GM18519 (cell line): Measurements from ENCODE around the gene ACSF2.
"Not testable (repeated sequence)": the region's sequence is repeated elsewhere in the genome, so short reads cannot be mapped to it uniquely, and the experiment has no call there.

Experiments used
- ATAC-seq: cut with Tn5 transposase; IDR thresholded peaks from one replicate; pipeline ENCODE4 v1.9.1; 2021; ENCODE audit warnings: mild to moderate bottlenecking, moderate library complexity; ENCODE audit not compliant: unreplicated experiment, low FRiP score

ACSF2 gene

GRCh38 chr17:50425682-50426471 is at the start of gene ACSF2:
Gene ACSF2 (plus strand): TSS chr17:50426218. CDS start chr17:50426262, 44 bp downstream.
- no peak for ATAC-seq

- ATAC-seq: no peak
These were observed 46.5 kb upstream of the ACSF2 start for GRCh38 chr17:50379351-50380132.

GRCh38 chr17:50380369-50381259 is 45.4 kb upstream of the ACSF2 start:
- ATAC-seq: no peak

GRCh38 chr17:50381260-50381815 is 44.7 kb upstream of the ACSF2 start:
- no peak for ATAC-seq

- ATAC-seq: no peak
These were observed 44.1 kb upstream of the ACSF2 start for GRCh38 chr17:50381920-50382319.

GRCh38 chr17:50382931-50383330 is 43.1 kb upstream of the ACSF2 start:
- no peak for ATAC-seq

- no peak for ATAC-seq
These were observed 39.5 kb upstream of the ACSF2 start for GRCh38 chr17:50386510-50386909.

GRCh38 chr17:50388728-50389127 is 37.3 kb upstream of the ACSF2 start:
- no peak for ATAC-seq

GRCh38 chr17:50389534-50389933 is 36.5 kb upstream of the ACSF2 start:
- no peak for ATAC-seq

GRCh38 chr17:50392621-50393020 is 33.4 kb upstream of the ACSF2 start:
- no peak for ATAC-seq

GRCh38 chr17:50393700-50394099 is 32.3 kb upstream of the ACSF2 start:
- no peak for ATAC-seq

- no peak for ATAC-seq
These were observed 31.3 kb upstream of the ACSF2 start for GRCh38 chr17:50394711-50395110.

- ATAC-seq: no peak
These were observed 29.5 kb upstream of the ACSF2 start for GRCh38 chr17:50396261-50397110.

- ATAC-seq: peak; percentile 94
These were observed 28.7 kb upstream of the ACSF2 start, which contains the start of gene LRRC59 for GRCh38 chr17:50397111-50397918. Gene LRRC59 (minus strand): TSS chr17:50397523. CDS start chr17:50397317, 206 bp downstream.

GRCh38 chr17:50397919-50398285 is 28.1 kb upstream of the ACSF2 start:
- no peak for ATAC-seq

GRCh38 chr17:50398672-50399071 is 27.3 kb upstream of the ACSF2 start:
- not testable (repeated sequence) for ATAC-seq

GRCh38 chr17:50399591-50399990 is 26.4 kb upstream of the ACSF2 start:
- not testable (repeated sequence) for ATAC-seq

- not testable (repeated sequence) for ATAC-seq
These were observed 20.7 kb upstream of the ACSF2 start for GRCh38 chr17:50405351-50405750.

- ATAC-seq: no peak
These were observed 19.4 kb upstream of the ACSF2 start for GRCh38 chr17:50406578-50406977.
